AG04450 (cell line): Measurements from ENCODE around the gene CTSE. TPM values are rescaled to one million over a fixed set of nuclear protein-coding genes. Genes with fewer than 3 reads are reported as not detected.

ENCODE experiments used
- CTCF ChIA-PET: fragments of 300-600, 350-600 bp; formaldehyde crosslinking; extraction: SDS; loops from one replicate; lab custom pipeline; 2022; ENCODE audit warnings: antibody characterized with exemption, inconsistent platforms; lab: Charles Lee
- POLR2A ChIA-PET: fragments of 350-600 bp; formaldehyde crosslinking; extraction: SDS; loops from one replicate; lab custom pipeline; 2021; ENCODE audit warnings: antibody characterized with exemption, inconsistent platforms; lab: Yijun Ruan, JAX
- DNase-seq: peaks from one replicate; pipeline ENCODE4 v3.0.0-alpha.2; 2011; ENCODE audit warnings: low read depth, low spot score
- H3K27ac ChIP-seq: one replicate; pipeline ENCODE4 v1.5.1; 2012; ENCODE audit warnings: low read depth, low read length, control low read depth
- H3K27me3 ChIP-seq: one replicate; pipeline ENCODE4 v1.6.0; 2012; ENCODE audit warnings: low read length; ENCODE audit not compliant: control insufficient read depth, insufficient read depth
- H3K4me3 ChIP-seq: 2 replicates; pipeline ENCODE4 v1.5.1; 2011; ENCODE audit warnings: mild to moderate bottlenecking, low read depth, low read length, control low read depth
- H3K9me3 ChIP-seq: 2 replicates; pipeline ENCODE4 v1.5.1; 2012; ENCODE audit warnings: low read length; ENCODE audit not compliant: control insufficient read depth, insufficient read depth
- CTCF ChIP-seq: IDR thresholded peaks from 2 replicates; pipeline ENCODE4 v1.5.1; 2011; ENCODE audit warnings: low read depth, low read length, control low read depth, inconsistent platforms
- polyA plus RNA-seq: library from polyadenylated mRNA; depleted of rRNA; stranded (reverse); fragments of >200 nt; gene quantifications from 2 replicates; pipeline ENCODE4 v1.2.3, GENCODE V29; 2011

CTSE gene
- polyA plus RNA-seq, 1 experiment = not detected

GRCh38 chr1:205986292-205986691 is 37.4 kb downstream of the CTSE start:
- ChIA-PET CTCF (interaction anchor here (0.6 to 12.1 kb wide), 11 partner anchors 9 to 327 kb away, joined by 3 to 567 read pairs (median 6); no protein-coding TSS in a partner anchor), POLR2A (interaction anchor here (1.2 kb wide), 1 partner anchor 17 kb away, joined by 3 read pairs; the partner anchor contains the start of gene RAB7B)
- no peak for TF ChIP-seq CTCF
- Histone ChIP-seq H3K27me3 (no peaks in the 10 kb centered on the region), H3K27ac (no peak overlapping the region), H3K9me3 (no peaks in the 10 kb centered on the region), H3K4me3 (no peak overlapping the region)
- DNase-seq = no peak

GRCh38 chr1:205985330-205986005 is 38.2 kb downstream of the CTSE start:
- H3K27me3 ChIP-seq = no peaks in the 10 kb centered on the region
- TF ChIP-seq CTCF = no peak
- no peak for DNase-seq
- H3K27ac ChIP-seq = no peak overlapping the region
- POLR2A ChIA-PET = interaction anchor here (1.2 kb wide), 1 partner anchor 17 kb away, joined by 3 read pairs; the partner anchor contains the start of gene RAB7B
- no peak overlapping the region for H3K4me3 ChIP-seq
- CTCF ChIA-PET = interaction anchor here (0.6 to 12.1 kb wide), 14 partner anchors 8 to 326 kb away, joined by 3 to 567 read pairs (median 6); no protein-coding TSS in a partner anchor
- no peaks in the 10 kb centered on the region for H3K9me3 ChIP-seq

GRCh38 chr1:205983925-205984725 is 39.6 kb downstream of the CTSE start:
- POLR2A ChIA-PET = no interaction called here
- peak overlapping the region; percentile 2 for H3K27ac ChIP-seq
- CTCF ChIA-PET = interaction anchor here (0.6 to 12.1 kb wide), 18 partner anchors 10 to 192 kb away, joined by 3 to 567 read pairs (median 4); no protein-coding TSS in a partner anchor

GRCh38 chr1:205981257-205981656 is 42.4 kb downstream of the CTSE start:
- Histone ChIP-seq H3K9me3 (no peaks in the 10 kb centered on the region), H3K4me3 (no peak overlapping the region), H3K27ac (no peak overlapping the region), H3K27me3 (no peaks in the 10 kb centered on the region)
- POLR2A ChIA-PET = no interaction called here
- no peak for TF ChIP-seq CTCF
- no peak for DNase-seq
- CTCF ChIA-PET = interaction anchor here (5.4 to 12.1 kb wide), 3 partner anchors 57 to 322 kb away, joined by 156 to 567 read pairs (median 163); no protein-coding TSS in a partner anchor

More at GRCh38 chr1:205983925-205984725, 39.6 kb downstream of the CTSE start:
- Histone ChIP-seq H3K4me3 (no peak overlapping the region), H3K9me3 (no peaks in the 10 kb centered on the region), H3K27me3 (no peaks in the 10 kb centered on the region)
- peak; percentile 94 for TF ChIP-seq CTCF
- DNase-seq = peak; percentile 16
